Heart left ventricle (tissue), 16 donors: ENCODE results near the gene GZMB. TPM values are rescaled to one million over a fixed set of nuclear protein-coding genes. Genes with fewer than 3 reads are reported as not detected.

Source experiments
- ATAC-seq, 4 donors: fragments of 200-7000 bp; cut with Tn5 transposase; one replicate each; pipeline ENCODE4 v1.9.1; 2020 to 2022; ENCODE audit warnings: moderate library complexity in 4 of 4, mild to moderate bottlenecking in 3 of 4, moderate number of reproducible peaks in 1 of 4
- DNase-seq, 5 donors: peaks; one replicate each; pipeline ENCODE4 v3.0.0-alpha.2; 2020
- H3K27ac ChIP-seq, 12 donors: fragments of 200-600 bp; sonication (generic) in 4 of 12; one replicate each; pipeline versions ENCODE4 v1.5.0 to v1.8.0; 2016 to 2022; ENCODE audit warnings: mild to moderate bottlenecking in 2 of 12
- H3K27me3 ChIP-seq, 9 donors: fragments of 200-600 bp; sonication (generic) in 2 of 9; one replicate each; pipeline versions ENCODE4 v1.5.1 to v1.8.0; 2016 to 2022; ENCODE audit warnings: mild to moderate bottlenecking in 3 of 9
- H3K36me3 ChIP-seq, 9 donors: fragments of 200-600 bp; sonication (generic) in 2 of 9; one replicate each; pipeline versions ENCODE4 v1.5.0 to v1.8.0; 2018 to 2022; ENCODE audit warnings: mild to moderate bottlenecking in 2 of 9
- H3K4me1 ChIP-seq, 12 donors: fragments of 200-600 bp; sonication (generic) in 4 of 12; one replicate each; pipeline versions ENCODE4 v1.5.0 to v1.8.0; 2016 to 2022; ENCODE audit warnings: mild to moderate bottlenecking in 3 of 12
- H3K4me3 ChIP-seq, 12 donors: fragments of 200-600 bp; sonication (generic) in 4 of 12; one replicate each; pipeline versions ENCODE4 v1.5.0 to v1.8.0; 2017 to 2022; ENCODE audit warnings: mild to moderate bottlenecking in 9 of 12, moderate library complexity in 4 of 12
- H3K9me3 ChIP-seq, 12 donors: fragments of 200-600 bp; sonication (generic) in 4 of 12; one replicate each; pipeline versions ENCODE4 v1.5.0 to v1.8.0; 2016 to 2022; ENCODE audit warnings: mild to moderate bottlenecking in 1 of 12
- POLR2A ChIP-seq, 2 donors: fragments of 450-650 bp; IDR thresholded peaks; one replicate each; pipeline ENCODE4 v1.6.1; 2017; ENCODE audit warnings: antibody characterized with exemption in 2 of 2, mild to moderate bottlenecking in 2 of 2, moderate library complexity in 2 of 2
- WGBS, 4 donors: extraction: QIAGEN DNeasy Blood & Tissue Kit in 2 of 4; methylation state at CpG; one replicate each; pipeline versions ENCODE4 v1.1.5 to v1.1.7; 2013 to 2018; 5-methylcytosine and 5-hydroxymethylcytosine counted together
- intact Hi-C, 10 donors: fragments of 100-400 bp; cut with DNase I; formaldehyde crosslinking; loops; one replicate each; pipeline versions ENCODE4 v1.11.1 to v1.14.2; 2022
- polyA plus RNA-seq, 2 donors: library from polyadenylated mRNA; stranded (reverse); fragments of 200-250 nt; gene quantifications; one replicate each; pipeline ENCODE4 v1.2.3, GENCODE V29; 2013
- total RNA-seq, 9 donors: library from RNA; depleted of rRNA in 2 of 9; stranded (reverse); fragments of >200 nt in 2 of 9; fragmentation: NEBNext Ultra II Directional in 3 of 9; extraction: Animal tissue kit (Norgen Biotek cat#: 25700) in 3 of 9; gene quantifications; one replicate each; pipeline versions ENCODE4 v1.1.0 to v1.2.4, GENCODE V29; 2016 to 2023
- TF ChIP-seq, protein P1 (sequence below), 12 donors: fragments of 200-600 bp; sonication (generic) in 4 of 12; IDR thresholded peaks; one replicate each; pipeline versions ENCODE4 v1.5.0 to v1.8.0; 2018 to 2022; ENCODE audit warnings: antibody characterized with exemption in 12 of 12, mild to moderate bottlenecking in 5 of 12
- donor health status: ischemic (EF 13 %, LVEDD 7.1; RV severe dilation, severe dysfunction).
- donor health status: healthy with polysubstance abuse.
- donor health status: DM: no; HTN: yes; CAD: no.
- donor health status: DM: no; HTN: no; CAD: no.
- donor health status: ischemic (EF 25% LVEDD 6.9; RV normal size, moderate dysfunction).
- donor health status: ischemic (EF 25% LVEDD 5.7; RV mildly dilated, moderate dysfunction).
- donor health status: healthy.
- donor health status: DM: yes; HTN: yes; CAD: no.
- donor health status: ischemic (EF 35%, LVEDD 5.7; RV mildly dilated, moderate dysfunction).
- donor health status: nonischemic (EF 11% LVEDD 7.7; RV severe dilation, severe dysfunction).
- donor health status: DM: yes; HTN: yes; CAD: no.
- donor health status: PGD.
- donor health status: ischemic (EF 29% LVEDD 5.4; RV normal size, mild dysfunction).
- donor health status: nonischemic (EF 23%, LVEDD 6.1; RV moderate dilation, normal function).

Gene GZMB
- total and polyA plus RNA-seq, 11 donors, result 0.32 to 18.8 (median 1.3) TPM; not detected in 2

DNA sequence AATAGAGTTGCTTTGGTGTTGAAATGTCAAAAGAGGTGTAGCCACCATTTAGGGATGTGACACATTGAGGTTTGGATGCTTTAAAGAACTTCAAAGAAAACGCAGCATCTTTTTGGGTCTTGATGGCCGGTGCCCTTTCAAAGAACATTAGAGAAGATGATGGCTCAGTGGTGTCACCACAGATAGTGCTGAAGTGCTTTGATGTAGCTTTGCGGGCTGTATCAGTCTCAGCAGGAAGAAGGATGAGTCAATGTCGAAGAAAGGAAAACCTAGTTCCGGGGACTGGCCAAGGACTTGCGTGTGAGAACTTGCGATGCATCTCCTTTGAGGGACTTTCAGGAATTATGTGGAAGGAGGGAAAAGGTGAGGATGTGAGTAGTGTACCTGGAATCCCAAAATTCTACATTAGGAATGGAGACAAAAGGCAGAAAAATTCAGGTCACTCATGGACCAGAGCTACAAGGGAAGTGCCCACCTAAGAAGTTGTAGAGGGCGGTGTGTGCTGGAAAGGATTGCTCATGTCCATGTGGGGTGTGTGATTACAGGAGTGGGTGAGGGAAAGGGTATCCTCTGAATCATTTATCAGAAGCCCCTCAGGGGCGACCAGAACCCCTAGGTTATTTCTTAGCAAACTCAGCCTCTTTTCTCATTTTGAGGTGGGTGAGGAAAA lies 39.7 kb upstream of the GZMB start:
- Histone ChIP-seq H3K4me3 (peak overlapping the region in 1 of 12 donors; percentile 13), H3K27ac (peak overlapping the region in 1 of 12 donors; percentile 77), H3K4me1 (peaks cover 0 to 29% (median 2%) of the 10 kb centered on the region in 12 donors), H3K9me3 (no peaks in the 10 kb centered on the region), H3K27me3 (peaks cover 0 to 4% (median 0%) of the 10 kb centered on the region in 9 donors), H3K36me3 (no peaks in the 10 kb centered on the region)
- DNase-seq, result no peak
- WGBS, 4 donors, result 72 to 79% (median 75%) methylated on average over 9 of the region's 9 CpGs
- TF ChIP-seq POLR2A (IDR thresholded peaks at IDR 0.05), result no peak
- TF ChIP-seq, protein P1, sequence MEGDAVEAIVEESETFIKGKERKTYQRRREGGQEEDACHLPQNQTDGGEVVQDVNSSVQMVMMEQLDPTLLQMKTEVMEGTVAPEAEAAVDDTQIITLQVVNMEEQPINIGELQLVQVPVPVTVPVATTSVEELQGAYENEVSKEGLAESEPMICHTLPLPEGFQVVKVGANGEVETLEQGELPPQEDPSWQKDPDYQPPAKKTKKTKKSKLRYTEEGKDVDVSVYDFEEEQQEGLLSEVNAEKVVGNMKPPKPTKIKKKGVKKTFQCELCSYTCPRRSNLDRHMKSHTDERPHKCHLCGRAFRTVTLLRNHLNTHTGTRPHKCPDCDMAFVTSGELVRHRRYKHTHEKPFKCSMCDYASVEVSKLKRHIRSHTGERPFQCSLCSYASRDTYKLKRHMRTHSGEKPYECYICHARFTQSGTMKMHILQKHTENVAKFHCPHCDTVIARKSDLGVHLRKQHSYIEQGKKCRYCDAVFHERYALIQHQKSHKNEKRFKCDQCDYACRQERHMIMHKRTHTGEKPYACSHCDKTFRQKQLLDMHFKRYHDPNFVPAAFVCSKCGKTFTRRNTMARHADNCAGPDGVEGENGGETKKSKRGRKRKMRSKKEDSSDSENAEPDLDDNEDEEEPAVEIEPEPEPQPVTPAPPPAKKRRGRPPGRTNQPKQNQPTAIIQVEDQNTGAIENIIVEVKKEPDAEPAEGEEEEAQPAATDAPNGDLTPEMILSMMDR (IDR thresholded peaks at IDR 0.05), result no peak
- ATAC-seq, result peak in 1 of 4 donors; percentile 36
- intact Hi-C loops, result no loop called here

DNA sequence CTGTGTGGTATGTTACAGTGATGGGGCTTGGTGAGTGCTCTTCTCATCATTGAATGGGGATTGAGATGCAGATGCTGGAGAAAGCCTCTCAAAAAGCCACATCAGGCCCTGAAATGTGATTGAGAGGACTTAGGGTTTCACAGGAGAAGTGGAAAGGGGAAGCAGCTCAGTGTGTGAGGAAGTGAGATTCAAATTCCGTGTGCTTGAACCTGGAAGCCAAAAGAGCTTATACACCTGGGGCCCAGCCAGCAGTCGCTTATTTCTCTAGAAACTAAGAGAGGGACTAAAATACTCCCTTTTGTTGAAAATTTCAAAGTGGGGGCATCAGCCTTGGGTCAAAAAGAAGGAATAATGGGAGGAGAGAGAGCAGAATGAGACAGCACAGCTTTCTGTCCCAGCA lies 39.1 kb upstream of the GZMB start:
- intact Hi-C loops, result no loop called here
- no peaks in the 10 kb centered on the region for H3K36me3 ChIP-seq
- H3K9me3 ChIP-seq, result no peaks in the 10 kb centered on the region
- H3K27ac ChIP-seq, result peak overlapping the region in 1 of 12 donors; percentile 77
- H3K27me3 ChIP-seq, result peaks cover 0 to 4% (median 0%) of the 10 kb centered on the region in 9 donors
- no peak for DNase-seq
- H3K4me1 ChIP-seq, result peaks cover 0 to 24% (median 0%) of the 10 kb centered on the region in 12 donors
- no peak overlapping the region for H3K4me3 ChIP-seq
- no peak for ATAC-seq
- TF ChIP-seq POLR2A (IDR thresholded peaks at IDR 0.05), result no peak
- TF ChIP-seq, protein P1 (IDR thresholded peaks at IDR 0.05), result no peak
- WGBS, 4 donors, result 65 to 92% (median 74%) methylated on average over 2 of the region's 2 CpGs

DNA sequence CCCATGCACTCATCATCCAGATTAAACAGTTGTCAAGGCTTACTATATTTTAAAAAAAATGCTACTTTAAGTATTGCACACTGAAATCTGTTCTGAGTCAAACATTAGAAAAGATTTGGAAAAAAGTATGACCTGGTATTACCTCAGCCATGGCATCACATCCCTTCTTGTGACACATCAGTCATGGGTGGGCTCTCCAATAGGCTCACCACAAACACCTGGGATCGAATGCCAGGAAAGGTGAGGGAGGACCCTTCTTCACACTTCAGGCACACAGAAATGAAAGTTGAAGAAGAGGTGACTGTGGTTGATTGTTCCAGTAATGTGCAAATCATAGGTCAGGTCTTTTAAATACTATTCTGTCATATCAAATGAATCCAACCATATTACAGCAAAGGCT lies 36.6 kb upstream of the GZMB start:
- 67 to 76% (median 73%) methylated on average over 1 of the region's 1 CpG for WGBS, 4 donors
- DNase-seq, result no peak
- Histone ChIP-seq H3K27me3 (peaks cover 0 to 4% (median 0%) of the 10 kb centered on the region in 9 donors), H3K4me1 (peaks cover 0 to 27% (median 0%) of the 10 kb centered on the region in 12 donors), H3K4me3 (no peak overlapping the region), H3K9me3 (no peaks in the 10 kb centered on the region), H3K27ac (no peak overlapping the region), H3K36me3 (no peaks in the 10 kb centered on the region)
- ATAC-seq, result no peak
- intact Hi-C loops, result no loop called here
- TF ChIP-seq, protein P1 (IDR thresholded peaks at IDR 0.05), result no peak
- TF ChIP-seq POLR2A (IDR thresholded peaks at IDR 0.05), result no peak

DNA sequence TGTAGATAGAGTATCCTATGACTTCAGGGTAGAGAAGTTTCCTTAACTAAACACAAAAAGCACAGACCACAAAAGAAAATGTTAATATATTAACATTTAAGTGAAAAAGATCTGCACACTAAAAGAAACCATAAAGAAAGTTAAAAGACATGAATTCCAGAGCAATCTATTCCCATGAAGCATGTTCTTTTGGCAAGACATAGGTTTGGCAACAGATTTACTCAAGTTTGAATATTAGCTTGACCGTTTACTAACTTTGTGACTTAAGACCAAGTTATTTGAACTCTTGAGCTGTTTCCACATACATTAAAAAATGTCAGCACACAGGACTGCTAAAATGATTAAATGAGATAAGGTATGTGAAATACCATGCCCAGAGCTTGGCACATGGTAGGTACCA lies 35.7 kb upstream of the GZMB start:
- intact Hi-C loops, result no loop called here
- Histone ChIP-seq H3K36me3 (no peaks in the 10 kb centered on the region), H3K27ac (no peak overlapping the region), H3K27me3 (peaks cover 0 to 4% (median 0%) of the 10 kb centered on the region in 9 donors), H3K9me3 (no peaks in the 10 kb centered on the region), H3K4me1 (peaks cover 0 to 32% (median 0%) of the 10 kb centered on the region in 12 donors), H3K4me3 (no peak overlapping the region)
- no peak for ATAC-seq
- DNase-seq, result no peak
- TF ChIP-seq, protein P1 (IDR thresholded peaks at IDR 0.05), result no peak
- TF ChIP-seq POLR2A (IDR thresholded peaks at IDR 0.05), result no peak
- WGBS, 4 donors, result 59 to 72% (median 70%) methylated on average over 1 of the region's 1 CpG
